GM12865 (cell line): ENCODE data around the gene PEX14.

ENCODE experiments used
- DNase-seq: peaks from one replicate; pipeline ENCODE4 v3.0.0; 2010; ENCODE audit warnings: low read depth
- H3K4me3 ChIP-seq: 2 replicates; pipeline ENCODE4 v1.5.1; 2011; ENCODE audit warnings: mild to moderate bottlenecking, low read depth, low read length, control low read depth
- TF ChIP-seq, protein P1 (sequence below): IDR thresholded peaks from 2 replicates; pipeline ENCODE4 v1.5.1; 2011; ENCODE audit warnings: low read length, control low read depth, low read depth, inconsistent platforms; ENCODE audit not compliant: insufficient read depth; ENCODE audit errors: missing control alignments

PEX14 gene

DNA sequence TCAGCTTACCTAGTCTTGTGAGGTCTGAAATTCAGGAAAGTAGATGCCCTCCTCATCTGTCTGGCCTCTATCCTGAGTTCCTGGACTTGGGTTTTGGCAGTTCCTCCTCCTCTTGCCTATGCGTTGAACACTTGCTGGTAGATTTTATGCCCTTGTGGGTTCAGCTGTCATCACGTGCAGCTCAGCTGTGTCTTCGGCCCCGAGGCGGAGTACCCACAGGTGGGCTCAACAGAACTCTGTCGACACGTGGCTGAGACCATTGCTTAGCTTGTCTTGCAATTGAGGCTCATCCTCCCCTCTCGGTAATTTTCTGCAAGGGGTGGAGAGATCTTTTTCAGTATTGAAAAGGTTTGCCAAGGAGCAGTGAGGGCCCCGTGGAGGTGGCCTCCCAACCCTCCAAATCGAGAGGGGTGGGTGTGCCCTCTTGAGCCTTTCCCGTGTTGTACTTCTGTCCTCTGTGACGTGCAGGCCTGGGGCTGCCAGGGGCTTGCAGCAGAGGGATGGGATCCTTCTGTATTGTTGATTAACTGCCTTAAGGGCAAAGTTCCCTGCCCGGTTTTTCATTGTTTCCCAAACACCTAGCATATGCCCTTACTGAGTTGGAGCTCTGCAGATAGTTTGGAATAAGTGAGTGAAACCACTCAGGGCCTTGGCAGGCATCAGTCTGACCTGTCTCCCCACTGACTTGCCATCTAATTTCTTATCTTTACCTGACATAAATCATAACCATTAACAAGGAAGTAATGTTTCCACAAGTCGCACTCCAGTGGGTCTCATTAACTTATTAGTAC, 41.6 kb upstream of the PEX14 start:
- DNase-seq = no peak
- TF ChIP-seq, protein P1, sequence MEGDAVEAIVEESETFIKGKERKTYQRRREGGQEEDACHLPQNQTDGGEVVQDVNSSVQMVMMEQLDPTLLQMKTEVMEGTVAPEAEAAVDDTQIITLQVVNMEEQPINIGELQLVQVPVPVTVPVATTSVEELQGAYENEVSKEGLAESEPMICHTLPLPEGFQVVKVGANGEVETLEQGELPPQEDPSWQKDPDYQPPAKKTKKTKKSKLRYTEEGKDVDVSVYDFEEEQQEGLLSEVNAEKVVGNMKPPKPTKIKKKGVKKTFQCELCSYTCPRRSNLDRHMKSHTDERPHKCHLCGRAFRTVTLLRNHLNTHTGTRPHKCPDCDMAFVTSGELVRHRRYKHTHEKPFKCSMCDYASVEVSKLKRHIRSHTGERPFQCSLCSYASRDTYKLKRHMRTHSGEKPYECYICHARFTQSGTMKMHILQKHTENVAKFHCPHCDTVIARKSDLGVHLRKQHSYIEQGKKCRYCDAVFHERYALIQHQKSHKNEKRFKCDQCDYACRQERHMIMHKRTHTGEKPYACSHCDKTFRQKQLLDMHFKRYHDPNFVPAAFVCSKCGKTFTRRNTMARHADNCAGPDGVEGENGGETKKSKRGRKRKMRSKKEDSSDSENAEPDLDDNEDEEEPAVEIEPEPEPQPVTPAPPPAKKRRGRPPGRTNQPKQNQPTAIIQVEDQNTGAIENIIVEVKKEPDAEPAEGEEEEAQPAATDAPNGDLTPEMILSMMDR = no peak
- no peak overlapping the region for H3K4me3 ChIP-seq

DNA sequence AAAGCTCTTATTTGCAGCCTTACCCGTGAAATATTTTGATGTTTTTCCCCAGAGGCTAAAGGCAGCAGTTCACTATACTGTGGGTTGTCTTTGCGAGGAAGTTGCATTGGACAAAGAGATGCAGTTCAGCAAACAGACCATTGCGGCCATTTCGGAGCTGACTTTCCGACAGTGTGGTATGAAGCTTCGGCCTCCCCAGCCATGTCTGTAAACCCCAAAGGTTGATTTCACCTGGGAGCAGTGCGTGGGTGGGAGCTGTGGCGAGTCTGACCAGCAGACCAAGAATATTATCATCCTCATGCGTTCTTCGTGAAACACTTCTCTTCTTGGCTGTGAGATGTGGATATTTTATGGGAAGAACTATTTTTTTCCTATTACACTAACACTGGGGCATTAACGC, 41.0 kb upstream of the PEX14 start:
- no peak overlapping the region for H3K4me3 ChIP-seq
- DNase-seq = peak; percentile 25
- TF ChIP-seq, protein P1 = no peak

DNA sequence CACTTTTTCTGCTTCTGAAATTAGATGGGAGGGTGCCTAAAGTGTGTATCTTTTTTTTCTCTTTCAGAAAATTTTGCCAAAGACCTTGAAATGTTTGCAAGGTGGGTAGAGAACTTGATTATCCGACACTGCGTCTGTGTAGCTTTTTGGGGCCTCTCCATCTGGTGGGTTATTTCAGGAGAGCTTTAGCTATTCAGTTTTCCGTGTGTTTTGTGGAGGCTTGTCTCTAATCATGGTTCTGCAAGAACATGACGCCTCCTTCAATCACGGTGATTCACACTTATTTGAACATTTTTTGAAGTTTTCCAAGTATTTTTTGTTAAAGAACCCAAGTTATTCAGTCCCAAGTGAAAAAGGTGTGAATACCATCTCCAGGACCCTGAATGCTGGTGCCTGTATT, 40.2 kb upstream of the PEX14 start:
- no peak for DNase-seq
- TF ChIP-seq, protein P1 = no peak
- H3K4me3 ChIP-seq = no peak overlapping the region

DNA sequence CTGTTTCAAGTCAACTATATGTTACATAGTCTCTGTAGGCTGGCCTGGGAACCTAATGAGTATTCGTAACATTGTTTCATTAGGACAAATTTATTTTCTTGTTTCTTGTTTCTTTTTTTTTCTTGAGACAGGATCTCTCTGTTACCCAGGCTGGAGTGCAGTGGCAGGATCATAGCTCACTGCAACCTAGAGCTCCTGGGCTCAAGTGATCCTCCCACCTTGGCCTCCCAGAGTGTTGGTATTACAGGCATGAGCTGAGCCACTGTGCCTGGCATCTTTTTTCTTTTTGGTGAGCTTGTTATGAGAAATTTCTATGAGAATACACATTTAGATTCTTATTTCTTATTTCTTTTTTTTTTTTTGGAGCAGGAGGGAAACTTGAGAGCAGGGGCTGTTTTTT, 37.7 kb upstream of the PEX14 start:
- DNase-seq = no peak
- H3K4me3 ChIP-seq = no peak overlapping the region
- TF ChIP-seq, protein P1 = no peak

DNA sequence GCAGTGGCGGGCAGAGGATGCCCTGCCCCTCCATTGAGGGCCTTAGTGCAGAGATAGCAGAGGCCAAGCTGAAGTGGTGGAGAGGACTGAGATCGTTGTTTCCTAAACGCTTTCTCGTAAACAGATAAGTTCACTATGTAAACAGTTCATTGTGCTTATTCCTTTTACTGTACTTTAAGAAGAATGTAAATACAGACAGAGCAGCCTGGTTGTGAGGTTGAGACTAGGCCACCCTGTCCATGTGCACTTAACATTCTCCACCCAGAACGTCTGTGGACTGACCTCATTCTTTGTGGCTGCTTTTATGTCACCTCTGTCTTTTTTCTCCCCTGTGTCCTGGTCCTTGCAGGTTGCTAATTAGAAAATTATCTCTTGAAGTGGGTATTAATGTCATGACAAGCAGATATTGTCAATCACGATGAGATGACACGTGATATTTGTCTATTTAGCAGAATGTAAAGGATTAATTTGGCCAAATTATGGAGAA, 36.0 kb upstream of the PEX14 start:
- TF ChIP-seq, protein P1 = no peak
- H3K4me3 ChIP-seq = no peak overlapping the region
- DNase-seq = no peak

DNA sequence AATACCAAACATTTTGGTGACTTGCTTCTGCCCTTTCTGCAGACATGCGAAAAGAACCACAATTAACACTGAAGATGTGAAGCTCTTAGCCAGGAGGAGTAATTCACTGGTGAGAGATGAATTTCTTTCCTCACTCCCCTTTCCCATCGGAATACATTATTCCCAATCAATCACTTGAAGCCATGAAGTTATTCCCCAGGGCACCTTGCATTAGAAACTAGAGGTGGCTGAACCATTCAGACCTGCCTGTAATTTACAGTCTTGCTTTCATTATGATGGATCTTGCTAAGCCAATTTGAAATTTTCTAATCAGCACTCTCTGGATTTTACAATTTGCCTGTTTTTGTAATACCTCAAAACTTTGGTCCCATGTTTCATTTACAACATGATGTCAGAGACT, 34.4 kb upstream of the PEX14 start:
- TF ChIP-seq, protein P1 = no peak
- DNase-seq = no peak

DNA sequence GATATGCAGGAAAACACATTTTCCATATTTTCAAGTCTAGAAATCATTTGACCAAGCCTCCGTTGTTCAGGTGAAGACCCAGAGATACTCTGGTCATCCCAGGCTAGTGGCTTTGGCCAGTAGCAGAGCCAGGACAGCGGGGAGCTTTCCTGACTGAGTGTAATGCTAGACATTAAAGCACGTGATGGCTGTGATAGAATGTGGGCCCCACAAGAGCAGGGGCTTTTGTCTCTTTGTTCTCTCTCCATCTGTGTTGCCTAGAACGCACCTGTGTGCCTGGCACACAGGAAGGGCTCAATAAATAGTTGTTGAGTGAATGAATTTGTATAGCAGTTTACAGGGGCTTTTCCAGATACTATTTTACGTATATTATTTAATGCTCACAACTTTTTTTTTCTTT, 34.0 kb upstream of the PEX14 start:
- TF ChIP-seq, protein P1 = no peak
- no peak for DNase-seq
- H3K4me3 ChIP-seq = no peak overlapping the region

More for the DNA sequence above, 34.4 kb upstream of the PEX14 start:
- no peak overlapping the region for H3K4me3 ChIP-seq
